ENCODE data around the gene ADPRHL1. TPM values are rescaled to one million over a fixed set of nuclear protein-coding genes. Genes with fewer than 3 reads are reported as not detected.

ADPRHL1 gene
- total RNA-seq, 1 experiment from 2014 or later = 4.9 TPM

- DNase-seq = no peak
- TF ChIP-seq CTCF (IDR thresholded peaks at IDR 0.05; ENCODE audit: insufficient read depth in 1 of 2, low read depth in 1 of 2, low read length in 1 of 2, severe bottlenecking in 1 of 2, unreplicated experiment in 1 of 2) = no peak
- Mint-ChIP-seq H3K4me3 (ENCODE audit: unreplicated experiment) (no peak overlapping the region), H3K27me3 (ENCODE audit: insufficient read depth, unreplicated experiment) (no peaks in the 10 kb centered on the region), H3K4me1 (ENCODE audit: low read depth, unreplicated experiment) (peaks cover 8% of the 10 kb centered on the region), H3K9me3 (ENCODE audit: unreplicated experiment) (no peaks in the 10 kb centered on the region), H3K36me3 (ENCODE audit: insufficient read depth, unreplicated experiment) (peaks cover 50% of the 10 kb centered on the region), H3K27ac (ENCODE audit: unreplicated experiment) (no peak overlapping the region)
- ChIA-PET POLR2A (no interaction called here), CTCF (no interaction called here)
- H3K4me3 ChIP-seq (ENCODE audit: low read depth, low read length) = no peak overlapping the region
- H3K36me3 ChIP-seq (ENCODE audit: control insufficient read depth, insufficient read depth, low read length) = peaks cover 6% of the 10 kb centered on the region; the same call in 1 of the 2 replicates
- H3K27me3 ChIP-seq (replicated peaks; ENCODE audit: control insufficient read depth, insufficient read depth, low read length) = no peaks in the 10 kb centered on the region
- BruUV-seq (replicated peaks) = no TSS peak
- H3K4me1 ChIP-seq = no peaks in the 10 kb centered on the region
- H3K9me3 ChIP-seq = no peaks in the 10 kb centered on the region
- intact Hi-C loops (cut with micrococcal nuclease; ENCODE audit: unreplicated experiment) = no loop called here
Measured at GRCh38 chr13:113470073-113470472, 16.8 kb upstream of the ADPRHL1 start.

GRCh38 chr13:113469582-113469981 lies 16.3 kb upstream of the ADPRHL1 start:
- Mint-ChIP-seq H3K27ac (ENCODE audit: unreplicated experiment) (no peak overlapping the region), H3K36me3 (ENCODE audit: insufficient read depth, unreplicated experiment) (peaks cover 46% of the 10 kb centered on the region), H3K4me3 (ENCODE audit: unreplicated experiment) (no peak overlapping the region), H3K9me3 (ENCODE audit: unreplicated experiment) (no peaks in the 10 kb centered on the region), H3K4me1 (ENCODE audit: low read depth, unreplicated experiment) (peaks cover 8% of the 10 kb centered on the region), H3K27me3 (ENCODE audit: insufficient read depth, unreplicated experiment) (no peaks in the 10 kb centered on the region)
- no peak for TF ChIP-seq CTCF (IDR thresholded peaks at IDR 0.05; ENCODE audit: insufficient read depth in 1 of 2, low read depth in 1 of 2, low read length in 1 of 2, severe bottlenecking in 1 of 2, unreplicated experiment in 1 of 2)
- CTCF ChIA-PET = interaction anchor here (0.7 kb wide), 1 partner anchor 17 kb away, joined by 3 read pairs; no protein-coding TSS in a partner anchor
- Histone ChIP-seq H3K9me3 (no peaks in the 10 kb centered on the region), H3K4me1 (no peaks in the 10 kb centered on the region), H3K27me3 (replicated peaks; ENCODE audit: control insufficient read depth, insufficient read depth, low read length) (no peaks in the 10 kb centered on the region), H3K4me3 (ENCODE audit: low read depth, low read length) (no peak overlapping the region), H3K36me3 (ENCODE audit: control insufficient read depth, insufficient read depth, low read length) (peaks cover 6% of the 10 kb centered on the region; the same call in 1 of the 2 replicates)
- no TSS peak for BruUV-seq (replicated peaks)
- POLR2A ChIA-PET = interaction anchor here (0.5 kb wide), 1 partner anchor 394 kb away, joined by 5 read pairs; no protein-coding TSS in a partner anchor
- DNase-seq = no peak
- intact Hi-C loops (cut with micrococcal nuclease; ENCODE audit: unreplicated experiment) = no loop called here

GRCh38 chr13:113468472-113469201 lies 15.3 kb upstream of the ADPRHL1 start:
- Mint-ChIP-seq H3K36me3 (ENCODE audit: insufficient read depth, unreplicated experiment) (peaks cover 41% of the 10 kb centered on the region), H3K4me1 (ENCODE audit: low read depth, unreplicated experiment) (peaks cover 8% of the 10 kb centered on the region), H3K9me3 (ENCODE audit: unreplicated experiment) (no peaks in the 10 kb centered on the region), H3K27ac (ENCODE audit: unreplicated experiment) (peak overlapping the region; percentile 72), H3K27me3 (ENCODE audit: insufficient read depth, unreplicated experiment) (no peaks in the 10 kb centered on the region), H3K4me3 (ENCODE audit: unreplicated experiment) (no peak overlapping the region)
- POLR2A ChIA-PET = interaction anchor here (0.6 kb wide), 1 partner anchor 28 kb away, joined by 3 read pairs; no protein-coding TSS in a partner anchor
- BruUV-seq (replicated peaks) = no TSS peak
- Histone ChIP-seq H3K27me3 (replicated peaks; ENCODE audit: control insufficient read depth, insufficient read depth, low read length) (no peaks in the 10 kb centered on the region), H3K9me3 (no peaks in the 10 kb centered on the region), H3K36me3 (ENCODE audit: control insufficient read depth, insufficient read depth, low read length) (peaks cover 5% of the 10 kb centered on the region; the same call in 1 of the 2 replicates), H3K4me3 (ENCODE audit: low read depth, low read length) (no peak overlapping the region), H3K4me1 (no peaks in the 10 kb centered on the region)
- CTCF ChIA-PET = interaction anchor here (0.7 kb wide), 1 partner anchor 18 kb away, joined by 3 read pairs; no protein-coding TSS in a partner anchor
- TF ChIP-seq CTCF (IDR thresholded peaks at IDR 0.05; ENCODE audit: insufficient read depth in 1 of 2, low read depth in 1 of 2, low read length in 1 of 2, severe bottlenecking in 1 of 2, unreplicated experiment in 1 of 2) = no peak
- DNase-seq = no peak
- intact Hi-C loops (cut with micrococcal nuclease; ENCODE audit: unreplicated experiment) = no loop called here
